GM12878 (cell line): ENCODE results near the gene SF3A1. TPM values are rescaled to one million over a fixed set of nuclear protein-coding genes. Genes with fewer than 3 reads are reported as not detected.

ENCODE experiments used
- BMI1 ChIP-seq: fragments of 450-650 bp; IDR thresholded peaks from 2 replicates; pipeline ENCODE4 v1.6.1; 2016; ENCODE audit warnings: mild to moderate bottlenecking, moderate library complexity, borderline replicate concordance
- BRCA1 ChIP-seq: IDR thresholded peaks from 2 replicates; pipeline ENCODE4 v1.6.1; 2011; ENCODE audit warnings: low read depth, low read length, improper control_type of control experiment
- CBFB ChIP-seq: IDR thresholded peaks from 2 replicates; pipeline ENCODE4 v1.6.1; 2016; ENCODE audit warnings: antibody characterized with exemption, low read depth
- HDAC2 ChIP-seq: fragments of 200-600 bp; sonication (generic); IDR thresholded peaks from 2 replicates; pipeline ENCODE4 v1.6.1; 2017
- HDAC6 ChIP-seq: fragments of 200-600 bp; sonication (generic); IDR thresholded peaks from one replicate; pipeline ENCODE4 v1.8.0; 2017; ENCODE audit warnings: antibody characterized with exemption; ENCODE audit not compliant: unreplicated experiment
- HDGF ChIP-seq: fragments of 450-650 bp; IDR thresholded peaks from 2 replicates; pipeline ENCODE4 v1.6.1; 2016; ENCODE audit warnings: antibody characterized with exemption
- IRF3 ChIP-seq: fragments of 450-650 bp; IDR thresholded peaks from 2 replicates; pipeline ENCODE4 v1.6.1; 2014; ENCODE audit warnings: mild to moderate bottlenecking
- LARP7 ChIP-seq: fragments of 450-650 bp; IDR thresholded peaks from 2 replicates; pipeline ENCODE4 v1.6.1; 2017; ENCODE audit warnings: mild to moderate bottlenecking
- NFIC ChIP-seq: IDR thresholded peaks from 2 replicates; pipeline ENCODE4 v1.6.1; 2012; ENCODE audit warnings: low read depth, mild to moderate bottlenecking, inconsistent platforms, low read length, moderate library complexity
- RAD21 ChIP-seq: IDR thresholded peaks from 2 replicates; pipeline ENCODE4 v1.6.1; 2011; ENCODE audit warnings: mild to moderate bottlenecking, low read depth, low read length, moderate library complexity; ENCODE audit not compliant: insufficient read depth
- RELB ChIP-seq: fragments of 450-650 bp; IDR thresholded peaks from 2 replicates; pipeline ENCODE4 v1.6.1; 2017; ENCODE audit warnings: low read depth, mild to moderate bottlenecking, moderate library complexity
- REST ChIP-seq: IDR thresholded peaks from 2 replicates; pipeline ENCODE4 v1.6.1; 2012; ENCODE audit warnings: mild to moderate bottlenecking, low read depth, low read length
- SMARCA5 ChIP-seq: fragments of 450-650 bp; IDR thresholded peaks from 2 replicates; pipeline ENCODE4 v1.6.1; 2017; ENCODE audit warnings: mild to moderate bottlenecking
- SUZ12 ChIP-seq: fragments of 200-600 bp; sonication (generic); IDR thresholded peaks from one replicate; pipeline ENCODE4 v1.6.1; 2018; ENCODE audit warnings: antibody characterized with exemption, mild to moderate bottlenecking; ENCODE audit not compliant: unreplicated experiment
- TARDBP ChIP-seq: IDR thresholded peaks from 2 replicates; pipeline ENCODE4 v1.6.1; 2016; ENCODE audit warnings: borderline replicate concordance
- TCF12 ChIP-seq: IDR thresholded peaks from 2 replicates; pipeline ENCODE4 v1.6.1; 2011; ENCODE audit warnings: low read depth, mild to moderate bottlenecking, low read length
- ZZZ3 ChIP-seq: IDR thresholded peaks from 2 replicates; pipeline ENCODE4 v1.6.1; 2011; ENCODE audit warnings: low read depth; ENCODE audit not compliant: control insufficient read depth, insufficient read length
- polyA plus RNA-seq, 11 experiments: library from polyadenylated mRNA; depleted of rRNA in 4 of 11; unstranded in 6 of 11; stranded (reverse) in 5 of 11; fragments of >200 nt; fragmentation: Nextera tagmentation in 4 of 11; fragmentation: Illumina TruSeq in 1 of 11; extraction: Ambion mirVana in 4 of 11; extraction: Trizol in 1 of 11; gene quantifications; 1 replicate in 1 of 11; 2 replicates in 10 of 11; pipeline versions ENCODE4 v1.2.1 to v1.2.3, GENCODE V29; 2011 to 2016; ENCODE audit warnings: inconsistent platforms in 2 of 11, missing spikeins in 2 of 11, low read depth in 1 of 11
- total RNA-seq, 4 experiments: library from RNA; depleted of rRNA in 3 of 4; stranded (reverse); fragments of >200 nt in 3 of 4; fragmentation: Illumina TruSeq in 1 of 4; extraction: Trizol in 1 of 4; gene quantifications; 2 replicates each; pipeline versions ENCODE4 v1.2.1 to v1.2.3, GENCODE V29; 2013 to 2021
- TF ChIP-seq, protein P1 (sequence below): IDR thresholded peaks from 2 replicates; pipeline ENCODE4 v1.6.1; 2012; ENCODE audit warnings: low read length, inconsistent platforms
- TF ChIP-seq, protein P2 (sequence below): fragments of 450-650 bp; IDR thresholded peaks from 2 replicates; pipeline ENCODE4 v1.6.1; 2016; ENCODE audit warnings: mild to moderate bottlenecking
- TF ChIP-seq, protein P3 (sequence below): IDR thresholded peaks from 2 replicates; pipeline ENCODE4 v1.6.1; 2012; ENCODE audit warnings: low read depth, low read length, improper control_type of control experiment
- TF ChIP-seq, protein P4 (sequence below): IDR thresholded peaks from 2 replicates; pipeline ENCODE4 v1.6.1; 2012; ENCODE audit warnings: low read depth, low read length, improper control_type of control experiment

Gene SF3A1
- total and polyA plus RNA-seq, 10 of the 15 experiments (the other 5 are each of a cell fraction or from before 2014, with no cell fraction given), result 10.4 to 239 (median 46.0) TPM

GRCh38 chr22:30308518-30309230 lies 48.0 kb downstream of the SF3A1 start (continued):
- TF ChIP-seq HDAC2, result no peak
- no peak for TF ChIP-seq HDAC6
- TF ChIP-seq SMARCA5, result no peak
- TF ChIP-seq, protein P1, sequence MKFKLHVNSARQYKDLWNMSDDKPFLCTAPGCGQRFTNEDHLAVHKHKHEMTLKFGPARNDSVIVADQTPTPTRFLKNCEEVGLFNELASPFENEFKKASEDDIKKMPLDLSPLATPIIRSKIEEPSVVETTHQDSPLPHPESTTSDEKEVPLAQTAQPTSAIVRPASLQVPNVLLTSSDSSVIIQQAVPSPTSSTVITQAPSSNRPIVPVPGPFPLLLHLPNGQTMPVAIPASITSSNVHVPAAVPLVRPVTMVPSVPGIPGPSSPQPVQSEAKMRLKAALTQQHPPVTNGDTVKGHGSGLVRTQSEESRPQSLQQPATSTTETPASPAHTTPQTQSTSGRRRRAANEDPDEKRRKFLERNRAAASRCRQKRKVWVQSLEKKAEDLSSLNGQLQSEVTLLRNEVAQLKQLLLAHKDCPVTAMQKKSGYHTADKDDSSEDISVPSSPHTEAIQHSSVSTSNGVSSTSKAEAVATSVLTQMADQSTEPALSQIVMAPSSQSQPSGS, result peak; percentile 91
- TF ChIP-seq SUZ12, result no peak
- no peak for TF ChIP-seq LARP7
- no peak for TF ChIP-seq RAD21
- TF ChIP-seq, protein P2, sequence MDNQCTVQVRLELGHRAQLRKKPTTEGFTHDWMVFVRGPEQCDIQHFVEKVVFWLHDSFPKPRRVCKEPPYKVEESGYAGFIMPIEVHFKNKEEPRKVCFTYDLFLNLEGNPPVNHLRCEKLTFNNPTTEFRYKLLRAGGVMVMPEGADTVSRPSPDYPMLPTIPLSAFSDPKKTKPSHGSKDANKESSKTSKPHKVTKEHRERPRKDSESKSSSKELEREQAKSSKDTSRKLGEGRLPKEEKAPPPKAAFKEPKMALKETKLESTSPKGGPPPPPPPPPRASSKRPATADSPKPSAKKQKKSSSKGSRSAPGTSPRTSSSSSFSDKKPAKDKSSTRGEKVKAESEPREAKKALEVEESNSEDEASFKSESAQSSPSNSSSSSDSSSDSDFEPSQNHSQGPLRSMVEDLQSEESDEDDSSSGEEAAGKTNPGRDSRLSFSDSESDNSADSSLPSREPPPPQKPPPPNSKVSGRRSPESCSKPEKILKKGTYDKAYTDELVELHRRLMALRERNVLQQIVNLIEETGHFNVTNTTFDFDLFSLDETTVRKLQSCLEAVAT, result no peak
- TF ChIP-seq IRF3, result no peak
- no peak; the same call in 1 of the 2 replicates for TF ChIP-seq NFIC
- TF ChIP-seq ZZZ3, result no peak
- no peak for TF ChIP-seq HDGF
- TF ChIP-seq BRCA1, result no peak
- TF ChIP-seq, protein P3, sequence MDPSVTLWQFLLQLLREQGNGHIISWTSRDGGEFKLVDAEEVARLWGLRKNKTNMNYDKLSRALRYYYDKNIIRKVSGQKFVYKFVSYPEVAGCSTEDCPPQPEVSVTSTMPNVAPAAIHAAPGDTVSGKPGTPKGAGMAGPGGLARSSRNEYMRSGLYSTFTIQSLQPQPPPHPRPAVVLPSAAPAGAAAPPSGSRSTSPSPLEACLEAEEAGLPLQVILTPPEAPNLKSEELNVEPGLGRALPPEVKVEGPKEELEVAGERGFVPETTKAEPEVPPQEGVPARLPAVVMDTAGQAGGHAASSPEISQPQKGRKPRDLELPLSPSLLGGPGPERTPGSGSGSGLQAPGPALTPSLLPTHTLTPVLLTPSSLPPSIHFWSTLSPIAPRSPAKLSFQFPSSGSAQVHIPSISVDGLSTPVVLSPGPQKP, result no peak
- no peak; the same call in 1 of the 2 replicates for TF ChIP-seq RELB
- TF ChIP-seq TCF12, result peak; percentile 100
- no peak for TF ChIP-seq CBFB
- TF ChIP-seq TARDBP, result no peak
- no peak for TF ChIP-seq BMI1
- TF ChIP-seq, protein P4, sequence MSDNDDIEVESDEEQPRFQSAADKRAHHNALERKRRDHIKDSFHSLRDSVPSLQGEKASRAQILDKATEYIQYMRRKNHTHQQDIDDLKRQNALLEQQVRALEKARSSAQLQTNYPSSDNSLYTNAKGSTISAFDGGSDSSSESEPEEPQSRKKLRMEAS, result no peak
- no peak for TF ChIP-seq REST
